H1 (cell line): ENCODE data around the gene TNFRSF18. TPM values are rescaled to one million over a fixed set of nuclear protein-coding genes. Genes with fewer than 3 reads are reported as not detected.
A peak's percentile ranks its signal among the peaks of the same experiment; 100 is the strongest.

Experiments used
- CTCF ChIA-PET: fragments of 300-600 bp; sonication (Branson Sonifier 250); formaldehyde crosslinking; loops from one replicate; lab custom pipeline; 2021; ENCODE audit not compliant: partially characterized antibody; lab: Charles Lee
- POLR2A ChIA-PET: fragments of 300-600 bp; sonication (Branson Sonifier 250); formaldehyde crosslinking; loops from one replicate; lab custom pipeline; 2021; ENCODE audit warnings: inconsistent platforms; ENCODE audit not compliant: partially characterized antibody; lab: Charles Lee
- DNase-seq, 2 experiments: peaks; one replicate each; pipeline versions ENCODE4 v3.0.0 to v3.0.0-alpha.2; 2010 to 2022; ENCODE audit warnings: low spot score in 2 of 2, low read depth in 1 of 2, mixed read lengths in 1 of 2
- FAIRE-seq: peaks from 2 replicates; lab custom pipeline; 2011; peaks lifted over from hg19 to GRCh38; lab: Jason Lieb, UNC
- H2AFZ ChIP-seq: 2 replicates; pipeline ENCODE4 v1.8.1; 2012; ENCODE audit warnings: low read length, inconsistent platforms
- H2AK5ac ChIP-seq: 2 replicates; pipeline ENCODE4 v1.6.1; 2013; ENCODE audit warnings: low read depth, low read length
- H2BK120ac ChIP-seq: replicated peaks from 2 replicates; pipeline ENCODE3; 2013; ENCODE audit warnings: low read depth, low read length, inconsistent platforms
- H2BK12ac ChIP-seq: 2 replicates; pipeline ENCODE4 v1.6.1; 2013; ENCODE audit warnings: low read depth, low read length
- H2BK15ac ChIP-seq: 2 replicates; pipeline ENCODE4 v1.6.1; 2013; ENCODE audit warnings: low read length
- H2BK20ac ChIP-seq: 2 replicates; pipeline ENCODE4 v1.6.1; 2013; ENCODE audit warnings: low read length
- H2BK5ac ChIP-seq: 2 replicates; pipeline ENCODE4 v1.6.1; 2013; ENCODE audit warnings: low read depth, low read length
- H3K14ac ChIP-seq: 2 replicates; pipeline ENCODE4 v1.6.1; 2013; ENCODE audit warnings: inconsistent platforms; ENCODE audit not compliant: insufficient read length
- H3K18ac ChIP-seq: 2 replicates; pipeline ENCODE4 v1.6.1; 2013; ENCODE audit warnings: low read length; ENCODE audit errors: extremely low read depth
- H3K23ac ChIP-seq: 2 replicates; pipeline ENCODE4 v1.6.1; 2013; ENCODE audit warnings: inconsistent platforms; ENCODE audit not compliant: insufficient read length
- H3K23me2 ChIP-seq: 2 replicates; pipeline ENCODE4 v1.6.1; 2013; ENCODE audit warnings: low read depth, low read length
- H3K27ac ChIP-seq: 2 replicates; pipeline ENCODE4 v1.6.1; 2011; ENCODE audit warnings: low read depth, low read length, inconsistent platforms
- H3K27me3 ChIP-seq, 4 experiments: replicated peaks in 1 of 4; 1 replicate in 1 of 4; 2 replicates in 3 of 4; pipeline versions ENCODE4 v1.6.1 to v1.8.1; 2011 to 2013; ENCODE audit warnings: low read length in 3 of 4, mild to moderate bottlenecking in 3 of 4, inconsistent platforms in 2 of 4, mixed read lengths in 2 of 4, moderate library complexity in 1 of 4; ENCODE audit not compliant: control insufficient read depth in 3 of 4, insufficient read depth in 3 of 4; ENCODE audit errors: extremely low read depth in 1 of 4
- H3K36me3 ChIP-seq, 4 experiments: 2 replicates each; pipeline versions ENCODE4 v1.6.1 to v1.8.1; 2011 to 2013; ENCODE audit warnings: mild to moderate bottlenecking in 4 of 4, low read length in 3 of 4, moderate library complexity in 2 of 4, control low read depth in 1 of 4, inconsistent platforms in 1 of 4; ENCODE audit not compliant: insufficient read depth in 4 of 4, control insufficient read depth in 2 of 4
- H3K4ac ChIP-seq: replicated peaks from 2 replicates; pipeline ENCODE3; 2013; ENCODE audit warnings: low read length, low read depth, mixed read lengths, inconsistent platforms; ENCODE audit not compliant: insufficient read length
- H3K4me1 ChIP-seq, 4 experiments: replicated peaks in 1 of 4; 1 replicate in 1 of 4; 2 replicates in 3 of 4; pipeline versions ENCODE4 v1.6.1 to v1.8.1; 2011 to 2013; ENCODE audit warnings: low read length in 3 of 4, inconsistent platforms in 2 of 4, mixed read lengths in 1 of 4; ENCODE audit not compliant: insufficient read depth in 4 of 4, control insufficient read depth in 3 of 4
- H3K4me2 ChIP-seq, 2 experiments: 2 replicates each; pipeline versions ENCODE4 v1.6.1 to v1.8.1; 2011 to 2013; ENCODE audit warnings: low read depth in 2 of 2, low read length in 2 of 2, control low read depth in 1 of 2, inconsistent platforms in 1 of 2, mild to moderate bottlenecking in 1 of 2; ENCODE audit not compliant: insufficient read depth in 1 of 2
- H3K4me3 ChIP-seq, 4 experiments: fragments of 200-600, 300-600 bp in 1 of 4; sonication (generic), shearing (Covaris generic), sonication (Bioruptor Twin) in 1 of 4; 2 replicates each; pipeline versions ENCODE4 v1.5.1 to v1.8.1; 2011 to 2016; ENCODE audit warnings: low read length in 4 of 4, low read depth in 3 of 4, control low read depth in 2 of 4, inconsistent platforms in 2 of 4, mild to moderate bottlenecking in 2 of 4, mixed read lengths in 1 of 4, moderate library complexity in 1 of 4; ENCODE audit not compliant: insufficient read depth in 2 of 4; ENCODE audit errors: extremely low read depth in 1 of 4
- H3K56ac ChIP-seq: replicated peaks from 2 replicates; pipeline ENCODE3; 2013; ENCODE audit warnings: low read depth, mild to moderate bottlenecking, mixed read lengths, low read length, inconsistent platforms; ENCODE audit not compliant: insufficient read length
- H3K79me1 ChIP-seq: 2 replicates; pipeline ENCODE4 v1.6.1; 2013; ENCODE audit warnings: low read depth, low read length, control low read depth
- H3K79me2 ChIP-seq, 2 experiments: 2 replicates each; pipeline versions ENCODE4 v1.6.1 to v1.8.1; 2012 to 2013; ENCODE audit warnings: low read length in 2 of 2, mild to moderate bottlenecking in 2 of 2, inconsistent platforms in 1 of 2; ENCODE audit not compliant: insufficient read depth in 2 of 2, control insufficient read depth in 1 of 2
- H3K9ac ChIP-seq, 4 experiments: replicated peaks in 1 of 4; 1 replicate in 1 of 4; 2 replicates in 3 of 4; pipeline versions ENCODE4 v1.6.1 to v1.8.1; 2011 to 2013; ENCODE audit warnings: low read depth in 3 of 4, low read length in 3 of 4, control low read depth in 2 of 4, mild to moderate bottlenecking in 2 of 4, moderate library complexity in 2 of 4, inconsistent platforms in 1 of 4; ENCODE audit errors: extremely low read depth in 1 of 4
- H3K9me3 ChIP-seq, 2 experiments: 2 replicates each; pipeline versions ENCODE4 v1.6.1 to v1.8.1; 2012 to 2013; ENCODE audit warnings: mild to moderate bottlenecking in 2 of 2, moderate library complexity in 2 of 2, control low read depth in 1 of 2, inconsistent platforms in 1 of 2, low read depth in 1 of 2, low read length in 1 of 2, mixed read lengths in 1 of 2; ENCODE audit not compliant: insufficient read depth in 2 of 2
- H4K20me1 ChIP-seq, 2 experiments: replicated peaks in 1 of 2; 2 replicates each; pipeline versions ENCODE3 to v1.8.1; 2011 to 2013; ENCODE audit warnings: inconsistent platforms in 2 of 2, low read length in 2 of 2, mild to moderate bottlenecking in 1 of 2; ENCODE audit not compliant: insufficient read depth in 2 of 2, control insufficient read depth in 1 of 2
- H4K5ac ChIP-seq: 2 replicates; pipeline ENCODE4 v1.6.1; 2013; ENCODE audit warnings: low read length, low read depth, mixed read lengths, inconsistent platforms; ENCODE audit not compliant: insufficient read length
- H4K8ac ChIP-seq: 2 replicates; pipeline ENCODE4 v1.8.0; 2013; ENCODE audit warnings: mild to moderate bottlenecking, moderate library complexity, low read length, inconsistent platforms; ENCODE audit not compliant: insufficient read depth; ENCODE audit errors: extremely low read depth
- H4K91ac ChIP-seq: replicated peaks from 2 replicates; pipeline ENCODE3; 2013; ENCODE audit warnings: low read length, mixed read lengths, inconsistent platforms; ENCODE audit not compliant: insufficient read length
- POLR2A ChIP-seq, 2 experiments: IDR thresholded peaks; 1 replicate in 1 of 2; 2 replicates in 1 of 2; pipeline ENCODE4 v1.6.1; 2011; ENCODE audit warnings: low read depth in 2 of 2, low read length in 2 of 2, mild to moderate bottlenecking in 2 of 2; ENCODE audit errors: control extremely low read depth in 1 of 2
- POU5F1 ChIP-seq: IDR thresholded peaks from 2 replicates; pipeline ENCODE4 v1.6.1; 2011; ENCODE audit warnings: low read depth, mild to moderate bottlenecking, low read length, moderate library complexity
- WGBS, 2 experiments: shearing (Covaris generic) in 1 of 2; methylation state at CpG; one replicate each; pipeline versions ENCODE4 v1.1.6 to v1.1.7; 2013 to 2015; ENCODE audit warnings: low lambda C conversion rate in 2 of 2, mixed read lengths in 2 of 2, inconsistent platforms in 1 of 2, low coverage in 1 of 2, missing lambda C conversion rate in 1 of 2; ENCODE audit not compliant: insufficient replicate concordance in 2 of 2, insufficient coverage in 1 of 2, insufficient read length in 1 of 2; ENCODE audit errors: extremely low coverage in 1 of 2, missing lambda C conversion rate in 1 of 2; 5-methylcytosine and 5-hydroxymethylcytosine counted together
- polyA plus RNA-seq, 7 experiments: library from polyadenylated mRNA; depleted of rRNA in 3 of 7; stranded (reverse) in 5 of 7; unstranded in 2 of 7; fragments of >200 nt in 5 of 7; fragments of 200-250 nt in 2 of 7; gene quantifications; 1 replicate in 5 of 7; 2 replicates in 1 of 7; 4 replicates in 1 of 7; pipeline versions ENCODE4 v1.2.1 to v1.2.3, GENCODE V29; 2011 to 2013; ENCODE audit warnings: missing spikeins in 2 of 7, mixed read lengths in 2 of 7
- total RNA-seq: library from RNA; stranded (reverse); fragmentation: NEBNext Ultra II Directional; extraction: Animal tissue kit (Norgen Biotek cat#: 25700); gene quantifications from 2 replicates; pipeline ENCODE4 v1.2.1, GENCODE V29; 2021

The TNFRSF18 gene
- total and polyA plus RNA-seq, 2 of the 8 experiments (the other 6 are each of a cell fraction or from before 2014, with no cell fraction given): 1.5 to 2.5 TPM

DNA sequence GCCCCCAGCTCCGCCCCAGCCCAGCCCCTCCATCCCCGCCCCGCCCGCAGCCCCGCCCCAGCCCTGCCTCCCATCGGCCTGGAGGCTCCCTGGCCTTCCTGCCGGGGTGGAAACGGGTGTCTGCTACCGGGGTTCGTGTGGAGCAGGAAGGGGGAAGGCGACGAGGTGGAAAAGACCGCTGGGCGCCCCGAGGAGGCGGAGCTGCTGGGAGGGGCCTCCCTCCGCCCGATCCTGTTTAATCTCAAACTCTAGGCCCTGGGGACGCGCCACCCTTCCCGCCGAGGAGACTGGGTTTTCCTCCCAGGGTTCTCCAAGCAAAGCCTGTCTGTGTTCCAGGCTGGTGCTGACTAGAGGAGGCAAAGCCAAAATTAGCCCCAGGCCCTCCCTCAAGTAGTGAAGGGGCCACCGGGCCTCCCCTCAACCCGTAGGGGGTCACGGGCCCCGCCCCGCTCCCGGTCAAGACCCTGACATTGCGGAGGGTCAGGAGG lies 48.9 kb downstream of the TNFRSF18 start:
- POLR2A ChIA-PET: interaction anchor here (1.2 kb wide), 1 partner anchor 21 kb away, joined by 3 read pairs; no protein-coding TSS in a partner anchor

More for the DNA sequence above, 48.9 kb downstream of the TNFRSF18 start:
- H3K14ac ChIP-seq: no peak overlapping the region
- H4K20me1 ChIP-seq: no peaks in the 10 kb centered on the region
- H2AFZ ChIP-seq: no peak overlapping the region
- no peak overlapping the region for H2BK15ac ChIP-seq
- H2AK5ac ChIP-seq: no peak overlapping the region
- H3K79me1 ChIP-seq: no peaks in the 10 kb centered on the region
- WGBS, 2 experiments: 1% methylated on average over 16 of the region's 29 CpGs; no CpG with 5 or more reads in 1 of the 2 experiments
- peaks cover 0 to 22% (median 16%) of the 10 kb centered on the region in 4 experiments; a peak in 6 of 7 replicates for H3K4me1 ChIP-seq
- H3K23me2 ChIP-seq: peaks cover 5% of the 10 kb centered on the region; the same call in 1 of the 2 replicates
- H3K4me2 ChIP-seq: peak overlapping the region; percentile 72 to 83
- H2BK20ac ChIP-seq: no peak overlapping the region
- peak; percentile 54 to 83 for DNase-seq
- 0 out of 2 replicates have a peak overlapping the region, but pooled peaks have one; percentile 17 for H2BK12ac ChIP-seq
- H4K8ac ChIP-seq: peak overlapping the region; percentile 85
- H3K79me2 ChIP-seq: no peaks in the 10 kb centered on the region
- no peaks in the 10 kb centered on the region; a peak in 1 of 7 replicates for H3K27me3 ChIP-seq
- CTCF ChIA-PET: interaction anchor here (1.6 kb wide), 1 partner anchor 35 kb away, joined by 4 read pairs; no protein-coding TSS in a partner anchor
- H2BK5ac ChIP-seq: peak overlapping the region; percentile 92; the same call in 1 of the 2 replicates
- TF ChIP-seq POLR2A (IDR thresholded peaks at IDR 0.05; ENCODE audit: control extremely low read depth in 1 of 2, low read depth in 2 of 2, low read length in 2 of 2): peak in 1 of 2 experiments; percentile 34; a peak in 1 of 3 replicates
- TF ChIP-seq POU5F1: no peak
- no peaks in the 10 kb centered on the region for H3K36me3 ChIP-seq
- peak overlapping the region; percentile 56; the same call in 1 of the 2 replicates for H3K27ac ChIP-seq
- peak overlapping the region; percentile 32 for H3K4ac ChIP-seq
- FAIRE-seq: no peak
- H3K4me3 ChIP-seq: peak overlapping the region; percentile 22 to 68 (median 54)
- H3K18ac ChIP-seq: peak overlapping the region; percentile 93
- H2BK120ac ChIP-seq: no peak overlapping the region
- no peak overlapping the region for H3K23ac ChIP-seq
- H3K9me3 ChIP-seq: peaks cover 9% of the 10 kb centered on the region in 2 experiments; a peak in 3 of 4 replicates
- H4K5ac ChIP-seq: peak overlapping the region; percentile 3
- peak overlapping the region; percentile 77 for H3K56ac ChIP-seq
- H4K91ac ChIP-seq: peak overlapping the region; percentile 73
- peak overlapping the region in 3 of 4 experiments; percentile 20 to 53 (median 25); a peak in 2 of 7 replicates for H3K9ac ChIP-seq
